Activated CD8-positive, alpha-beta T cell treated with anti-CD3 and anti-CD28 coated beads for 36 hours (primary cell): ENCODE results near the gene FANCG. TPM values are rescaled to one million over a fixed set of nuclear protein-coding genes. Genes with fewer than 3 reads are reported as not detected.

Experiments
- ATAC-seq: fragments of 200-7000 bp; cut with Tn5 transposase; one replicate; pipeline ENCODE4 v1.10.0; 2021; ENCODE audit warnings: mild to moderate bottlenecking, moderate library complexity
- CTCF ChIA-PET: fragments of 350-600 bp; sonication (Branson Sonifier 250); formaldehyde crosslinking; loops from one replicate; lab custom pipeline; 2021; ENCODE audit warnings: antibody characterized with exemption; lab: Charles Lee
- POLR2A ChIA-PET: fragments of 350-600 bp; sonication (Branson Sonifier 250); formaldehyde crosslinking; loops from one replicate; lab custom pipeline; 2021; ENCODE audit warnings: antibody characterized with exemption; lab: Charles Lee
- DNase-seq: peaks from one replicate; pipeline ENCODE4 v3.0.0-alpha.2; 2020
- H3K27ac Mint-ChIP-seq: one replicate; pipeline ENCODE4 v1.8.0; 2021; ENCODE audit warnings: mild to moderate bottlenecking, mixed read lengths
- H3K27me3 Mint-ChIP-seq: one replicate; pipeline ENCODE4 v1.8.0; 2021; ENCODE audit warnings: mixed read lengths
- H3K36me3 Mint-ChIP-seq: one replicate; pipeline ENCODE4 v1.8.0; 2021; ENCODE audit warnings: low read depth, mixed read lengths
- H3K4me1 Mint-ChIP-seq: one replicate; pipeline ENCODE4 v1.8.0; 2021; ENCODE audit warnings: low read depth, mixed read lengths
- H3K4me3 Mint-ChIP-seq: one replicate; pipeline ENCODE4 v1.8.0; 2021; ENCODE audit warnings: mild to moderate bottlenecking, moderate library complexity, mixed read lengths
- H3K9me3 Mint-ChIP-seq: one replicate; pipeline ENCODE4 v1.8.0; 2021; ENCODE audit warnings: mixed read lengths
- CTCF ChIP-seq: fragments of 200-600 bp; IDR thresholded peaks from one replicate; pipeline ENCODE4 v1.8.0; 2022; ENCODE audit warnings: antibody characterized with exemption, mild to moderate bottlenecking
- intact Hi-C: fragments of 100-400 bp; cut with micrococcal nuclease; formaldehyde crosslinking; loops from one replicate; pipeline ENCODE4 v1.10.0; 2022
- total RNA-seq, 2 experiments: library from RNA; stranded (reverse); gene quantifications; one replicate each; pipeline ENCODE4 v1.2.3, GENCODE V29; 2021

Gene FANCG
- total RNA-seq, 2 experiments from 2014 or later = 91.5 to 94.0 TPM

DNA sequence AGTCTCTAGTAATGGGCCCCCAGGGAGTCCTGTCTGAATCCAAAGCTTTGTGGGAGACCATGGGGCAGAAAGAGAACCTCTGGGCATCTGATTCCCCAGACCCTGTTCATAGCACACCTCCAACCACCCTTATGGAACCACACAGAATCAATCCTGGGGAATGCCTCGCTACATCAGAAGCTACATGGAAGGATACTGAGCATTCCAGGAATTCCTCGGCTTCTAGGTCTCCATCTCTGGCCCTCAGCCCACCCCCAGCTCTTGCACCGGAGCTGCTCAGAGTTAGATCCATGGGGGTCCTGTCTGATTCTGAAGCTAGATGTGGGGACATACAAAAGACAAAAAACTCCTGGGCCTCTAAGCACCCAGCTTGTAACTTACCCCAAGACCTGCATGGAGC lies 35.7 kb downstream of the FANCG start:
- no peak for ATAC-seq
- H3K36me3 Mint-ChIP-seq = peaks cover 14% of the 10 kb centered on the region
- TF ChIP-seq CTCF = no peak
- CTCF ChIA-PET = interaction anchor here (0.5 to 1.9 kb wide), 4 partner anchors 17 to 144 kb away, joined by 3 to 5 read pairs (median 4); no protein-coding TSS in a partner anchor
- no peaks in the 10 kb centered on the region for H3K9me3 Mint-ChIP-seq
- H3K27me3 Mint-ChIP-seq = no peaks in the 10 kb centered on the region
- no peak overlapping the region for H3K4me3 Mint-ChIP-seq
- no peak for DNase-seq
- POLR2A ChIA-PET = interaction anchor here (0.6 to 2.6 kb wide), 5 partner anchors 24 to 381 kb away, joined by 3 to 9 read pairs (median 3); partner anchors contain the start of gene CCL27
- intact Hi-C loops = no loop called here
- H3K27ac Mint-ChIP-seq = no peak overlapping the region
- H3K4me1 Mint-ChIP-seq = no peaks in the 10 kb centered on the region

GRCh38 chr9:35042891-35043545 lies 36.7 kb downstream of the FANCG start:
- DNase-seq (no peak), ATAC-seq (no peak)
- Mint-ChIP-seq H3K27ac (no peak overlapping the region), H3K36me3 (peaks cover 6% of the 10 kb centered on the region), H3K27me3 (no peaks in the 10 kb centered on the region), H3K4me1 (no peaks in the 10 kb centered on the region), H3K4me3 (no peak overlapping the region), H3K9me3 (no peaks in the 10 kb centered on the region)
- ChIA-PET POLR2A (interaction anchor here (1.0 to 2.6 kb wide), 3 partner anchors 15 to 25 kb away, joined by 3 to 9 read pairs (median 4); no protein-coding TSS in a partner anchor), CTCF (interaction anchor here (1.9 to 3.3 kb wide), 2 partner anchors 9 to 16 kb away, joined by 5 to 21 read pairs; no protein-coding TSS in a partner anchor)
- intact Hi-C loops = no loop called here
- TF ChIP-seq CTCF = no peak

GRCh38 chr9:35042081-35042604 lies 37.6 kb downstream of the FANCG start:
- Mint-ChIP-seq H3K27me3 (no peaks in the 10 kb centered on the region), H3K36me3 (peaks cover 8% of the 10 kb centered on the region), H3K9me3 (no peaks in the 10 kb centered on the region), H3K4me1 (no peaks in the 10 kb centered on the region), H3K27ac (no peak overlapping the region), H3K4me3 (no peak overlapping the region)
- ATAC-seq (no peak), DNase-seq (no peak)
- POLR2A ChIA-PET = interaction anchor here (1.0 to 2.6 kb wide), 3 partner anchors 21 to 37 kb away, joined by 4 to 9 read pairs (median 5); partner anchors contain the start of gene FANCG
- intact Hi-C loops = no loop called here
- CTCF ChIA-PET = interaction anchor here (1.0 to 3.3 kb wide), 3 partner anchors 9 to 143 kb away, joined by 3 to 21 read pairs (median 7); no protein-coding TSS in a partner anchor
- no peak for TF ChIP-seq CTCF

GRCh38 chr9:35035851-35036701 lies 43.7 kb downstream of the FANCG start:
- DNase-seq = peak; percentile 64
- H3K27me3 Mint-ChIP-seq = no peaks in the 10 kb centered on the region
- H3K36me3 Mint-ChIP-seq = peaks cover 6% of the 10 kb centered on the region
- H3K4me3 Mint-ChIP-seq = peak overlapping the region; percentile 47
- POLR2A ChIA-PET = interaction anchor here (0.7 to 1.7 kb wide), 3 partner anchors 11 to 136 kb away, joined by 3 to 8 read pairs (median 4); no protein-coding TSS in a partner anchor
- H3K9me3 Mint-ChIP-seq = no peaks in the 10 kb centered on the region
- CTCF ChIA-PET = interaction anchor here (1.0 to 2.0 kb wide), 3 partner anchors 15 to 136 kb away, joined by 5 to 9 read pairs (median 7); no protein-coding TSS in a partner anchor
- no peak for TF ChIP-seq CTCF
- intact Hi-C loops = no loop called here
- H3K27ac Mint-ChIP-seq = peak overlapping the region; percentile 52
- H3K4me1 Mint-ChIP-seq = peaks cover 4% of the 10 kb centered on the region
- peak; percentile 91 for ATAC-seq
